Karpas-422 (cell line): ENCODE measurements around the gene BPTF. TPM values are rescaled to one million over a fixed set of nuclear protein-coding genes. Genes with fewer than 3 reads are reported as not detected.
"Not testable (repeated sequence)": the region's sequence is repeated elsewhere in the genome, so short reads cannot be mapped to it uniquely, and the experiment has no call there.

ENCODE experiments used
- DNase-seq: peaks from one replicate; pipeline ENCODE4 v3.0.0-alpha.2; 2015
- H2AFZ ChIP-seq: fragments of 200-600 bp; sonication (generic); 2 replicates; pipeline ENCODE4 v1.6.1; 2014; ENCODE audit warnings: antibody characterized with exemption, low read length, mixed read lengths
- H3K27ac ChIP-seq: fragments of 200-600 bp; sonication (generic); 2 replicates; pipeline ENCODE4 v1.5.1; 2014; ENCODE audit warnings: mild to moderate bottlenecking, low read length, moderate library complexity
- H3K27me3 ChIP-seq: fragments of 200-600 bp; sonication (generic); 2 replicates; pipeline ENCODE4 v1.6.1; 2014; ENCODE audit warnings: low read length, mixed read lengths
- H3K36me3 ChIP-seq: fragments of 200-600 bp; sonication (generic); 2 replicates; pipeline ENCODE4 v1.6.1; 2014; ENCODE audit warnings: low read length, mixed read lengths; ENCODE audit not compliant: insufficient read depth
- H3K4me1 ChIP-seq: fragments of 200-600 bp; sonication (generic); 2 replicates; pipeline ENCODE4 v1.6.1; 2014; ENCODE audit warnings: mild to moderate bottlenecking, low read length, mixed read lengths
- H3K4me2 ChIP-seq: fragments of 200-600 bp; sonication (generic); 2 replicates; pipeline ENCODE4 v1.6.1; 2014; ENCODE audit warnings: low read length, low read depth, mild to moderate bottlenecking; ENCODE audit not compliant: poor library complexity, severe bottlenecking
- H3K4me3 ChIP-seq: fragments of 200-600 bp; sonication (generic); 2 replicates; pipeline ENCODE4 v1.5.1; 2014; ENCODE audit warnings: mild to moderate bottlenecking, antibody characterized with exemption, low read length, mixed read lengths
- H3K79me2 ChIP-seq: fragments of 200-600 bp; sonication (generic); 2 replicates; pipeline ENCODE4 v1.6.1; 2014; ENCODE audit warnings: mild to moderate bottlenecking, low read length, mixed read lengths
- H3K9ac ChIP-seq: fragments of 200-600 bp; sonication (generic); 2 replicates; pipeline ENCODE4 v1.6.0; 2014; ENCODE audit warnings: low read length
- H3K9me2 ChIP-seq: fragments of 200-600 bp; sonication (generic), shearing (Covaris generic); replicated peaks from 2 replicates; pipeline ENCODE4 v1.6.0; 2014; ENCODE audit warnings: mild to moderate bottlenecking, low read length, moderate library complexity; ENCODE audit not compliant: insufficient read depth
- H3K9me3 ChIP-seq: fragments of 300-700, 200-600 bp; sonication (generic); 2 replicates; pipeline ENCODE4 v1.6.1; 2014; ENCODE audit warnings: low read length, mixed read lengths
- H4K20me1 ChIP-seq: fragments of 200-600 bp; sonication (generic); 2 replicates; pipeline ENCODE4 v1.6.1; 2014; ENCODE audit warnings: mild to moderate bottlenecking, antibody characterized with exemption, low read length, low read depth; ENCODE audit not compliant: insufficient read depth
- total RNA-seq: library from RNA; depleted of rRNA; stranded (reverse); fragments of >200 nt; shearing (Covaris generic); gene quantifications from 2 replicates; pipeline ENCODE4 v1.2.3, GENCODE V29; 2014; ENCODE audit warnings: low replicate concordance

The BPTF gene
- total RNA-seq, 1 experiment from 2014 or later, result 310 TPM

- no peak for DNase-seq
- no peaks in the 10 kb centered on the region for H3K4me1 ChIP-seq
- H3K9me2 ChIP-seq, result no peaks in the 10 kb centered on the region
- peaks cover 69% of the 10 kb centered on the region for H3K36me3 ChIP-seq
- 0 out of 2 replicates have a peak, but pooled peaks cover under 1% of the 10 kb centered on the region for H3K79me2 ChIP-seq
- no peak overlapping the region for H3K4me2 ChIP-seq
- no peaks in the 10 kb centered on the region for H3K27me3 ChIP-seq
- H3K9me3 ChIP-seq, result no peaks in the 10 kb centered on the region
- H3K9ac ChIP-seq, result no peak overlapping the region
- H3K4me3 ChIP-seq, result no peak overlapping the region
- H2AFZ ChIP-seq, result no peak overlapping the region
- no peaks in the 10 kb centered on the region for H4K20me1 ChIP-seq
- no peak overlapping the region for H3K27ac ChIP-seq
These were observed 105.9 kb downstream of the BPTF start for GRCh38 chr17:67931227-67931626.

GRCh38 chr17:67942810-67943209 lies 117.5 kb downstream of the BPTF start:
- Histone ChIP-seq H4K20me1 (no peaks in the 10 kb centered on the region; the same call in 1 of the 2 replicates), H3K36me3 (peaks cover 95% of the 10 kb centered on the region), H3K9me2 (no peaks in the 10 kb centered on the region), H3K79me2 (no peaks in the 10 kb centered on the region), H3K9me3 (no peaks in the 10 kb centered on the region), H3K4me1 (peaks cover 17% of the 10 kb centered on the region), H3K9ac (no peak overlapping the region), H2AFZ (no peak overlapping the region), H3K4me3 (no peak overlapping the region), H3K4me2 (no peak overlapping the region), H3K27ac (no peak overlapping the region), H3K27me3 (no peaks in the 10 kb centered on the region)
- DNase-seq, result no peak

- Histone ChIP-seq H2AFZ (no peak overlapping the region), H3K4me1 (peaks cover 17% of the 10 kb centered on the region), H3K9ac (no peak overlapping the region), H3K4me2 (no peak overlapping the region), H3K79me2 (no peaks in the 10 kb centered on the region), H3K4me3 (no peak overlapping the region), H3K27ac (no peak overlapping the region), H3K36me3 (peaks cover 95% of the 10 kb centered on the region), H3K9me3 (no peaks in the 10 kb centered on the region), H3K27me3 (no peaks in the 10 kb centered on the region), H3K9me2 (no peaks in the 10 kb centered on the region), H4K20me1 (no peaks in the 10 kb centered on the region; the same call in 1 of the 2 replicates)
- DNase-seq, result no peak
These were observed 118.7 kb downstream of the BPTF start for GRCh38 chr17:67944035-67944434.

- peak overlapping the region; percentile 25; the same call in 1 of the 2 replicates for H3K27ac ChIP-seq
- no peaks in the 10 kb centered on the region for H3K79me2 ChIP-seq
- peaks cover 17% of the 10 kb centered on the region for H3K4me1 ChIP-seq
- H3K27me3 ChIP-seq, result no peaks in the 10 kb centered on the region
- H3K4me3 ChIP-seq, result no peak overlapping the region
- H4K20me1 ChIP-seq, result no peaks in the 10 kb centered on the region; the same call in 1 of the 2 replicates
- no peak overlapping the region for H3K4me2 ChIP-seq
- H3K9me3 ChIP-seq, result no peaks in the 10 kb centered on the region
- no peak overlapping the region for H2AFZ ChIP-seq
- no peak overlapping the region for H3K9ac ChIP-seq
- no peaks in the 10 kb centered on the region for H3K9me2 ChIP-seq
- no peak for DNase-seq
- peaks cover 75% of the 10 kb centered on the region for H3K36me3 ChIP-seq
These were observed 121.2 kb downstream of the BPTF start for GRCh38 chr17:67946513-67946912.

GRCh38 chr17:67947325-67947813 lies 122.1 kb downstream of the BPTF start:
- Histone ChIP-seq H4K20me1 (no peaks in the 10 kb centered on the region; the same call in 1 of the 2 replicates), H3K4me3 (no peak overlapping the region), H3K9me3 (no peaks in the 10 kb centered on the region), H3K79me2 (no peaks in the 10 kb centered on the region), H3K9me2 (no peaks in the 10 kb centered on the region), H3K4me2 (no peak overlapping the region), H3K4me1 (peaks cover 17% of the 10 kb centered on the region), H3K36me3 (peaks cover 67% of the 10 kb centered on the region), H3K27ac (no peak overlapping the region), H2AFZ (no peak overlapping the region), H3K27me3 (no peaks in the 10 kb centered on the region), H3K9ac (no peak overlapping the region)
- no peak for DNase-seq

GRCh38 chr17:67950945-67951344 lies 125.6 kb downstream of the BPTF start:
- peaks cover 52% of the 10 kb centered on the region for H3K36me3 ChIP-seq
- no peak for DNase-seq
- H3K9ac ChIP-seq, result no peak overlapping the region
- H3K27me3 ChIP-seq, result no peaks in the 10 kb centered on the region
- H3K4me3 ChIP-seq, result no peak overlapping the region
- H3K27ac ChIP-seq, result no peak overlapping the region
- no peaks in the 10 kb centered on the region; the same call in 1 of the 2 replicates for H4K20me1 ChIP-seq
- H3K9me3 ChIP-seq, result no peaks in the 10 kb centered on the region
- H3K79me2 ChIP-seq, result no peaks in the 10 kb centered on the region
- no peak overlapping the region for H2AFZ ChIP-seq
- H3K9me2 ChIP-seq, result no peaks in the 10 kb centered on the region
- H3K4me1 ChIP-seq, result peaks cover 8% of the 10 kb centered on the region
- H3K4me2 ChIP-seq, result no peak overlapping the region

- no peak for DNase-seq
- no peak overlapping the region for H3K9ac ChIP-seq
- no peaks in the 10 kb centered on the region for H3K9me2 ChIP-seq
- no peaks in the 10 kb centered on the region for H3K4me1 ChIP-seq
- no peaks in the 10 kb centered on the region for H3K9me3 ChIP-seq
- H3K36me3 ChIP-seq, result peaks cover 30% of the 10 kb centered on the region
- H3K4me3 ChIP-seq, result no peak overlapping the region
- H3K4me2 ChIP-seq, result no peak overlapping the region
- no peaks in the 10 kb centered on the region for H4K20me1 ChIP-seq
- no peaks in the 10 kb centered on the region for H3K27me3 ChIP-seq
- peaks cover 5% of the 10 kb centered on the region; the same call in 1 of the 2 replicates for H3K79me2 ChIP-seq
- no peak overlapping the region for H3K27ac ChIP-seq
- H2AFZ ChIP-seq, result no peak overlapping the region
These were observed 134.2 kb downstream of the BPTF start for GRCh38 chr17:67959510-67959909.

GRCh38 chr17:67960276-67960675 lies 135.0 kb downstream of the BPTF start:
- H3K9me3 ChIP-seq, H4K20me1 ChIP-seq, H3K4me2 ChIP-seq, H3K4me1 ChIP-seq, H3K9me2 ChIP-seq, H3K27ac ChIP-seq, H3K4me3 ChIP-seq, H3K9ac ChIP-seq, DNase-seq, H3K79me2 ChIP-seq, H2AFZ ChIP-seq, H3K27me3 ChIP-seq: not testable (repeated sequence)
- H3K36me3 ChIP-seq, result peaks cover 31% of the 10 kb centered on the region
